Measurements from ENCODE around the gene CAV1. TPM values are rescaled to one million over a fixed set of nuclear protein-coding genes. Genes with fewer than 3 reads are reported as not detected.

The CAV1 gene
- total and polyA plus RNA-seq, 2 of the 13 experiments (the other 11 are each of a cell fraction or from before 2014, with no cell fraction given): 0.40 TPM; not detected in 1

DNA sequence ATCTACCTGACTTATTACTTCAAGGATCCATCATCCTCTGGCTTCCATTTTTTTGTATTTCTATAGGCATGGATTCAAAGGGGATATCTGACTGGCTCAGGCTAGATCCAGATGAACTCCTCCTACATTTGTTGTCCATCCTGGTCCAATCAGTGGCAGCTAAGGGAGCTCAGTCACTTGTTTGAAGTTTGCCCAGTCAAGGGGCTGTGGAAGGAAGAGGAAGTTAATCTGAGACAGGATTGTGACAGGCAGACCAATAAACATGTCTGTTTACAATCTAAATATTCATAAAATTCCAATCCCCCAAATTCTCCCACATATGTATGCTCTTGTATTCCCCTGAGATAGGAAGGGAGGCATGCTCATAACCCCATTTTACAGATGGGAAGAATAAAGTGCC is 48.7 kb downstream of the CAV1 start:
- no peak for TF ChIP-seq ZFP36L2 (CRISPR knock-in tag; IDR thresholded peaks at IDR 0.05)
- no peak for TF ChIP-seq ZNF441 (CRISPR knock-in tag; IDR thresholded peaks at IDR 0.05; ENCODE audit: borderline replicate concordance)
- TF ChIP-seq FOSL2 (CRISPR knock-in tag; IDR thresholded peaks at IDR 0.05): no peak
- TF ChIP-seq SNAPC2 (CRISPR knock-in tag; IDR thresholded peaks at IDR 0.05): no peak
- TF ChIP-seq ZNF777 (CRISPR knock-in tag; IDR thresholded peaks at IDR 0.05): no peak
- no peak for TF ChIP-seq HNRNPH1 (optimal IDR thresholded peaks at IDR 0.05; ENCODE audit: low read depth, low read length)
- no peak for TF ChIP-seq ZNF709 (CRISPR knock-in tag; IDR thresholded peaks at IDR 0.05)
- no peak for TF ChIP-seq ZNF34 (CRISPR knock-in tag; IDR thresholded peaks at IDR 0.05; ENCODE audit: borderline replicate concordance)
- TF ChIP-seq ZFX (CRISPR knock-in tag; IDR thresholded peaks at IDR 0.05; ENCODE audit: low read depth): no peak
- TF ChIP-seq HNRNPUL1 (IDR thresholded peaks at IDR 0.05; ENCODE audit: low read depth, low read length): no peak
- TF ChIP-seq MBNL3 (CRISPR knock-in tag; conservative IDR thresholded peaks at IDR 0.05): no peak
- no peak for TF ChIP-seq ZNF577 (CRISPR knock-in tag; IDR thresholded peaks at IDR 0.05; ENCODE audit: borderline replicate concordance, low read depth)
- no peak for TF ChIP-seq EP300 (IDR thresholded peaks at IDR 0.05; ENCODE audit: low read depth in 2 of 2, low read length in 2 of 2)
- no peak for TF ChIP-seq EP300 (CRISPR knock-in tag; IDR thresholded peaks at IDR 0.05; ENCODE audit: borderline replicate concordance)
- TF ChIP-seq, protein P1, sequence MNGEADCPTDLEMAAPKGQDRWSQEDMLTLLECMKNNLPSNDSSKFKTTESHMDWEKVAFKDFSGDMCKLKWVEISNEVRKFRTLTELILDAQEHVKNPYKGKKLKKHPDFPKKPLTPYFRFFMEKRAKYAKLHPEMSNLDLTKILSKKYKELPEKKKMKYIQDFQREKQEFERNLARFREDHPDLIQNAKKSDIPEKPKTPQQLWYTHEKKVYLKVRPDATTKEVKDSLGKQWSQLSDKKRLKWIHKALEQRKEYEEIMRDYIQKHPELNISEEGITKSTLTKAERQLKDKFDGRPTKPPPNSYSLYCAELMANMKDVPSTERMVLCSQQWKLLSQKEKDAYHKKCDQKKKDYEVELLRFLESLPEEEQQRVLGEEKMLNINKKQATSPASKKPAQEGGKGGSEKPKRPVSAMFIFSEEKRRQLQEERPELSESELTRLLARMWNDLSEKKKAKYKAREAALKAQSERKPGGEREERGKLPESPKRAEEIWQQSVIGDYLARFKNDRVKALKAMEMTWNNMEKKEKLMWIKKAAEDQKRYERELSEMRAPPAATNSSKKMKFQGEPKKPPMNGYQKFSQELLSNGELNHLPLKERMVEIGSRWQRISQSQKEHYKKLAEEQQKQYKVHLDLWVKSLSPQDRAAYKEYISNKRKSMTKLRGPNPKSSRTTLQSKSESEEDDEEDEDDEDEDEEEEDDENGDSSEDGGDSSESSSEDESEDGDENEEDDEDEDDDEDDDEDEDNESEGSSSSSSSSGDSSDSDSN (CRISPR knock-in tag; IDR thresholded peaks at IDR 0.05): no peak
- no peak for TF ChIP-seq HMG20B (CRISPR knock-in tag; conservative IDR thresholded peaks at IDR 0.05)
- TF ChIP-seq SAP130 (CRISPR knock-in tag; IDR thresholded peaks at IDR 0.05; ENCODE audit: low read depth): no peak
- TF ChIP-seq, protein P2, sequence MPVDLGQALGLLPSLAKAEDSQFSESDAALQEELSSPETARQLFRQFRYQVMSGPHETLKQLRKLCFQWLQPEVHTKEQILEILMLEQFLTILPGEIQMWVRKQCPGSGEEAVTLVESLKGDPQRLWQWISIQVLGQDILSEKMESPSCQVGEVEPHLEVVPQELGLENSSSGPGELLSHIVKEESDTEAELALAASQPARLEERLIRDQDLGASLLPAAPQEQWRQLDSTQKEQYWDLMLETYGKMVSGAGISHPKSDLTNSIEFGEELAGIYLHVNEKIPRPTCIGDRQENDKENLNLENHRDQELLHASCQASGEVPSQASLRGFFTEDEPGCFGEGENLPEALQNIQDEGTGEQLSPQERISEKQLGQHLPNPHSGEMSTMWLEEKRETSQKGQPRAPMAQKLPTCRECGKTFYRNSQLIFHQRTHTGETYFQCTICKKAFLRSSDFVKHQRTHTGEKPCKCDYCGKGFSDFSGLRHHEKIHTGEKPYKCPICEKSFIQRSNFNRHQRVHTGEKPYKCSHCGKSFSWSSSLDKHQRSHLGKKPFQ (CRISPR knock-in tag; IDR thresholded peaks at IDR 0.05; ENCODE audit: insufficient replicate concordance): no peak
- no peak for TF ChIP-seq AHR (CRISPR knock-in tag; IDR thresholded peaks at IDR 0.05)
- H4K20me1 ChIP-seq (ENCODE audit: insufficient read depth, low read length): no peaks in the 10 kb centered on the region
- ATAC-seq (no peak), FAIRE-seq (no peak), DNase-seq (ENCODE audit: low spot score) (no peak)
- no peak overlapping the region for H3K9ac ChIP-seq (ENCODE audit: insufficient read depth, low read depth, low read length)
- no peak overlapping the region for H2AFZ ChIP-seq (ENCODE audit: low read length)
- H3K27me3 ChIP-seq (ENCODE audit: control insufficient read depth in 1 of 2, insufficient read depth in 2 of 2, low read length in 2 of 2): no peaks in the 10 kb centered on the region
- POLR2A ChIA-PET: no interaction called here
- no peaks in the 10 kb centered on the region for H3K9me3 ChIP-seq (ENCODE audit: low read length)
- CTCF ChIA-PET (ENCODE audit: low intra/inter-chr PET ratio, low total read pairs): no interaction called here
- in situ Hi-C loops (cut with HindIII; ENCODE audit: extremely low pct_ligation_motif_present, low pct_unique_long_range_greater_than_20kb): no loop called here
- intact Hi-C loops (cut with micrococcal nuclease; ENCODE audit: unreplicated experiment): no loop called here
- H3K27ac ChIP-seq (ENCODE audit: extremely low read length, insufficient read depth, low read length): no peak overlapping the region
- no peaks in the 10 kb centered on the region for H3K4me1 ChIP-seq (ENCODE audit: insufficient read depth, low read length)
- no TSS peak for BruUV-seq (replicated peaks)
- no peaks in the 10 kb centered on the region for H3K36me3 ChIP-seq (replicated peaks in 1 of 2; ENCODE audit: control insufficient read depth in 1 of 2, insufficient read depth in 2 of 2, low read length in 2 of 2)
- no peaks in the 10 kb centered on the region for H3K79me2 ChIP-seq (ENCODE audit: insufficient read depth, low read length)
- no peak overlapping the region for H3K4me3 ChIP-seq (replicated peaks in 1 of 3; ENCODE audit: insufficient read depth in 1 of 3, low read depth in 2 of 3, low read length in 3 of 3)
- H3K4me2 ChIP-seq (ENCODE audit: low read depth, low read length): no peak overlapping the region

Data from HepG2 (cell line).